ENCODE measurements around the gene TREML1.

GRCh38 chr6:41200296-41200900, 46.3 kb upstream of the TREML1 start:
- TF ChIP-seq ZNF449 (tag by site-specific recombination; IDR thresholded peaks at IDR 0.05) (no peak), PBX3 (CRISPR knock-in tag; IDR thresholded peaks at IDR 0.05) (no peak), CTCF (tag by site-specific recombination; IDR thresholded peaks at IDR 0.05) (no peak), ZNF274 (IDR thresholded peaks at IDR 0.05; ENCODE audit: low read length) (no peak), ZNF274 (tag by site-specific recombination; IDR thresholded peaks at IDR 0.05; ENCODE audit: borderline replicate concordance) (no peak), ZNF146 (tag by site-specific recombination; IDR thresholded peaks at IDR 0.05) (no peak)
